Measurements from ENCODE around the gene COL9A3. TPM values are rescaled to one million over a fixed set of nuclear protein-coding genes. Genes with fewer than 3 reads are reported as not detected.

Gene COL9A3
- polyA plus RNA-seq, 3 donors = 13.9 to 30.0 (median 22.4) TPM

DNA sequence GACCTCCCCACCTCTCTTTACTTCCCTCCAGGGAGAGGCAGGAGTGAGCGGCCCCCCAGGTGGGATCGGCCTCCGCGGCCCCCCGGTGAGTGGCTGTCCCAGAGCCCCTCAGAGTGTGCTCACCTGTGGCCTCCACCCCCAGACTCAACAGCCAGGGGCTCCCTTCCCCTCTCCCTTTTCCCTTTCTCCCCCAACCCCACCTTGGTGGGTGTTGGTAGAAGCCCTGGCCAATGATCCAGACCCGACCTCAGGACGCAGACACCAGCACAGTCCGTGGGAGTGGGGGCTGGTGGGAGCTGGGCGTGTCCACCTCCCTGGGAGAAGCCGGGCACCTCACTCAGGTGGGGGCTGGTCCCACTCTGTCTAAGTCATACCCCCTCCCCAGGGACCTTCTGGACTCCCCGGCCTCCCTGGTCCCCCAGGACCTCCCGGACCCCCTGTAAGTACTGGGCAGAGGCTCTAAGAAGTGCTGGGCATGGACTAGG, 4.9 kb downstream of the COL9A3 start:
- DNase-seq = no peak

DNA sequence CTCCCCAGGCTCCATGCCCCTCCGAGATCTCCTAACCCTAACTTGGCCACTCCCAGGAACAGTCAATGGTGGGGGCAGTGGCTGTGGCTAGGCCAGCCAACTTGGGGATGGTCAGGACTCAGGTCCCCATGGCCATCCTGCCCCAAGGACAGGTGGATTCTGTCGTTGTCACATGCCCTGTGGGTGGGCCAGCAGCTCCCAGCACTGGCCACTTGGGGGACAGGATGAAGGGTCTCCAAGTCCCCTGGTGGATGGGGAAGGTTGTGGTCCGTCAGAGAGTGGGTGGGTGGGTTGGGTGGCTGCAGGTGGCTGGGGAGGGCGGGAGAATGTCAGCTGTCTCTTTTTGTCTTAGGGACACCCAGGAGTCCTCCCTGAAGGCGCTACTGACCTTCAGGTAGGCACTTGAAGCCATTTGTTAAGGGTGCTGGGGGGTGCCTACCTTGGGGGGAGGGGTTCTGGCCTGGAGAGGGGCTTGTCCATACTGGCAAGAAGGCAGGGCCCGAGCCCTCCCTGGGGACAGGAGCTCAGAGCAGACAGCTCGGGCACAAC, 5.5 kb downstream of the COL9A3 start:
- DNase-seq = no peak

DNA sequence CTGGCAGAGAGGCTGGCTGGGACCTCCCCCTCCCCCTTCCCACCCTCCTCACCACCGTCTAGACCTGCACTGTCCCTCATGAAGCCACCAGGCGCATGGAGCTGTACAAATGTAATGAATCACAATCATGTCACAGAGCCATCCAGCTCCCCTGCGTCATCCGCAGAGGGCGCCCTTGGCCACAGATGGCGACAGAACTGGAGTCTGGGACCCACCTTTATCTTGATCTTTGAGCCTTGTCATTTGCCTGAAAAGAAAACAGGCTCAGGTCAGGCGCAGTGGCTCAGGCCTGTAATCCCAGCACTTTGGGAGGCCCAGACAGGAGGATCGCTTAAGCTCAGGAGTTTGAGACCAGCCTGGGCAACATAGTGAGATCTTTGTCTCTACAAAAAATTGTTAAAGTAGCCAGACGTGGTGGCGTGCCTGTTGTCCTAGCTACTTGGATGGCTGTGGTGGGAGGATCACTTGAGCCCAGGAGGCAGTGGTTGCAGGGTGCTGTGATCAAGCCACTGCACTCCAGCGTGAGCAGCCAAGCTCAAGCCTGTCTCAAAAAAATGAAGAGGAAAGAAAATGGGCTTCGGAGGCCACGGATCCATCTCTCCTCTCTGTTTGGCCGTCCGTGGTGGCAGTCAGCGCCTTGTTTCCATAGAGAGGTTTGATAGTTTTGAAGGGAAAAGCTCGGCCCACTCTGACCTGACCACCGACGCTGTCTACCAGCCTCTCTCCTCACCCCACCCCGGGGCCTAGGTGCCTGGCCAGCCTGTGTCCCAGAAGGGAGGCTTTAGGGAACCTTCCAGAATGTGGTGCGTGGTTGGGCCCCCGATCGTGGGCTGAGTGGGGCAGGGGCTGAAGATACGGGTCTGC, 6.2 kb downstream of the COL9A3 start:
- no peak for DNase-seq

DNA sequence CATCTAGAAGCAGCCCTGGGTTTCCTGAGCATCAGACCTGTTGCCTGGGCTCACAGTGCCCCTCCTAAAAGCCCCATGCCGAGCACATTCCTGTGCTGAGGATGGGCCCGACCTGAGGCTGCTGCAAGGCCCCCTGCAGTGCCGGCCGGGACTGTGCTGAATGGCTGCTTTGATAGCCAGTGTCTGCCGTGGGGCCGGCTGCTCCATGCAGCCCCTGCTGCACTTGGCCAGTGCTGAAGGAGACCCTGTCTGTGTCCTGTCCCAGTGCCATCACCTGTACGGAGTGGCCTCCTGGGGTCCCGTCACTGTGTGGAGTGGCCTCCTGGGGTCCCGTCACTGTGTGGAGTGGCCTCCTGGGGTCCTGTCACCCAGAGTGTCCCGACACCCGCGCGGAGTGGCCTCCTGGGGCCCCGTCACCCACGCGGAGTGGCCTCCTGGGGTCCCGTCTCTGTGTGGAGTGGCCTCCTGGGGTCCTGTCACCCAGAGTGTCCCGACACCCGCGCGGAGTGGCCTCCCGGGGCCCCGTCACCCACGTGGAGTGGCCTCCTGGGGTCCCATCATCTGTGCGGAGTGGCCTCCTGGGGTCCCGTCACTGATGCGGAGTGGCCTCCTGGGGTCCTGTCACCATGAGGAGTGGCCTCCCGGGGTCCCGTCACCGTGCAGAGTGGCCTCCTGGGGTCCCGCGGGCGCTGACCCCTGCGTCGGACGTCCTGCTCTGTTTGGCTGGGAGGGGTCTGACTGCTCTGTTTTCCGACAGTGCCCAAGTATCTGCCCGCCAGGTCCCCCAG, 7.0 kb downstream of the COL9A3 start:
- DNase-seq = no peak

DNA sequence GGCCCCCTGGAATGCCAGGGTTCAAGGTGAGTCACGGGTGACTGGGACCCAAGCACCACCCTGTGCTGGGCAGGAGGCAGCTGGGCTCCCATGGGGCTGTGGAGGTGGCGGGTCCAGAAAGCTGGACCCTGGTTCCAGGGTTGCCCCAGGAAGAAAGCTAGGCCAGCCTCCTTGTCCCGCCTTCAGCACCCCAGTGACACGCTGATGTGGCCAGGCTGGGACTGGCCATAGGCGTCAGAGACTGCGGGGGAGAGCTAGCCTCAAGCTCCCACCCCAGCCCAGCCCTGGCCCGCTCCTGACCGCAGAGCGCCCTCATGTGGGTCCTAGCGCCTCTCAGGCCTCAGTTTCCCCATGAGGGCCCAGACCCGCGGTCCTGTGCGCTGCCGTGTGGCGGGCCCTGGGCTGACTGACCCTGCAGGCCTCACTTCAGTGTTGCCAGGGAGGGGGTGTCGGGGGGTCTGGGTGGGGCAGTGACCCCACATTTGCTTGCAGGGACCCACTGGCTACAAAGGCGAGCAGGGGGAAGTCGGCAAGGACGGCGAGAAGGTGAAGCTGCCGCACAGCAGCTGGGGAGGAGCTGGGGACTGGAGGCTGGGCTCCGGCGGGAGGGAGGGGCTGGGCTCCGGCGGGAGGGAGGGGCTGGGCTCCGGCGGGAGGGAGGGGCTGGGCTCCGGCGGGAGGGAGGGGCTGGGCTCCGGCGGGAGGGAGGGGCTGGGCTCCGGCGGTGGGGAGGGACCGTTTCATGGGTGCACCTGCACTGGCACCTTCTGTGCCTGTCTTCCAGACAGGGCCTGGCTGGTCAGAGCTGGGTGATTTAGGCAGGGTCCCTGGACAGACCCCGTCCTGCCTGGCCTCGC, 7.9 kb downstream of the COL9A3 start:
- no peak for DNase-seq

DNA sequence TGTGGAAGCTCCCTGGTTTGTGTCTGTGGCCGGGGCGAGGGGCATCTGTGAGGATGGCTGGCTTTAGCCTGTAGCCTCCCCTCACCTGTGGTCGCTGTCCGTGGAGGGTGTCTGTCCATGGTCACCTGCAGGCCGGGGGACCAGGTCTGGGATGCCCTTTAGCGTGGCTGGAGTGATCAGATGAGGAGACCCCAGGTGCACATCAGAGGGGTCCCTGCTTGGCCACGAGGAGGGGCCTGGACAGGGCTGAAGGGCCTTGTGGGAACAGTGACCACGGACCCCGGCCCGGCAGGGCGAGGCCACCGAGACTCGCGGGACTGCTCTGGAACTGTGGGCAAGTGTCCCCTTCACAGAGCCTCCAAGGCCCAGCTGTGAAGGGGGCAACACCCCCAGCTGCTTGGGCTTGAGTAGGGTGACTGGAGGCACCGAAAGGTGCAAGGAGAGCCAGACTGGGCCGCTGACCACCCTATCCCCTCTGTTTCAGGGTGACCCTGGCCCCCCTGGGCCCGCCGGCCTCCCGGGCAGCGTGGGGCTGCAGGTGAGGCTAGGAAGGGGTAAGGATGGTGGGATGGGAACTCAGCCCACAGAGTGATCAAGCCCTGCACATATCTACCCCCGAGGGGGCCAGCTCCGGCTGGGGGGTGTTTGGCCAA, 8.6 kb downstream of the COL9A3 start:
- DNase-seq = no peak

DNA sequence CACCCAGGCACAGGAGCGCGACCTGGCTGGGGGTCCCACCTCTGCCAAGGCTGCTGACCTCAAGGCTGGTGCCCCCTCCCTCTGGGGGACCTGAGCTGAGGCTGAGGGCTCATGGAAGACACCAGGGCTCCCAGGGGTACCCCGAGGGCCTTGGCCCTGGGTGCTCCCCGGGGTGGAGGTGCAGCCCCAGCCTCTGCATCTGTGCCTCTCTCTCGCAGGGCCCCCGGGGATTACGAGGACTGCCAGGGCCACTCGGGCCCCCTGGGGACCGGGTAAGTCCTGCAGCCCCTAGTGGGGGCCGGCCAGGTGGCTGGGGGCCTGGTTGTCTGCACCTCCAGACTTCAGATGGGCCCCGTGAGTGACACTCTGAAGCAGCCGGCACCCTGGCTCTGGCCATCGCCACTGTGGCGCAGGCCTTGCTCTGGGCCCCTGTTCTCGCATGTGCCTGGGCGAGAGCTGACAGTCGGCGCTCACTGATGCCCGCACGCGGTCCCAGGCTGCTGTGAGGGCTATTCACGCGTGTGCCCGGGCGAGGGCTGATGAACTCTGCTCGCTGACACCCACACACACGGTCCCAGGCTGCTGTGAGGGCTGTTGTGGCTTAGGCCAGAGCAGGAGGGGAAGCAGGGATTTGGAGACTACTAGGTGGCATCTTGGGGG, 9.3 kb downstream of the COL9A3 start:
- DNase-seq = no peak

DNA sequence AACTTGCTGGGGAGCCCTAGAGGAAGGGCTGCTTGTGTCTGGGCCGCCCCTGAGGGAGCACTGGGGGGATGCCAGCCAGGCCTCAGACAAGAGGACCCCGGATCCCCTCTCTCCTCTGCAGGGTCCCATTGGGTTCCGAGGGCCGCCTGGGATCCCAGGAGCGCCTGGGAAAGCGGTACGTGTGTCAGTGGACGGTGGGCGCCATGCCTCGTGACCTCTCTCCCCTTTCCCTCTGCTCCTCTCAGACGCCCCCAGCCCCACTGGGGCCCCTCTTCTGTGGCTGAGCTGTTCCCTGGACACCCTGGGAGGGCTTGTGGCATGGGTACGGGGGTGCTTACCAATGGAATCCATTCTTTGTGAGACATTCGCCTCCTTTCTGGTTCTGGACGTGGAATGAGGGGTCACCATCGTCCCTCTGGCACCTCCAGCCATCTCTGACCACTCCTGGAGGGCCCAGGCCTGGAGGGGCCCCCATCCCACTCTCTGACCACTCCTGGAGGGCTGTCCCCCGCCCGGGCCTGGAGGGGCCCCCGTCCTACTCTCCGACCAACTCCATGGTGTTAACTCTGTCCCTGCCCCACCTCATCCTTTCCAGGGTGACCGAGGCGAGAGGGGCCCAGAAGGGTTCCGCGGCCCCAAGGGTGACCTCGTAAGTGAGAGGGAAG, 9.9 kb downstream of the COL9A3 start:
- DNase-seq = no peak

DNA sequence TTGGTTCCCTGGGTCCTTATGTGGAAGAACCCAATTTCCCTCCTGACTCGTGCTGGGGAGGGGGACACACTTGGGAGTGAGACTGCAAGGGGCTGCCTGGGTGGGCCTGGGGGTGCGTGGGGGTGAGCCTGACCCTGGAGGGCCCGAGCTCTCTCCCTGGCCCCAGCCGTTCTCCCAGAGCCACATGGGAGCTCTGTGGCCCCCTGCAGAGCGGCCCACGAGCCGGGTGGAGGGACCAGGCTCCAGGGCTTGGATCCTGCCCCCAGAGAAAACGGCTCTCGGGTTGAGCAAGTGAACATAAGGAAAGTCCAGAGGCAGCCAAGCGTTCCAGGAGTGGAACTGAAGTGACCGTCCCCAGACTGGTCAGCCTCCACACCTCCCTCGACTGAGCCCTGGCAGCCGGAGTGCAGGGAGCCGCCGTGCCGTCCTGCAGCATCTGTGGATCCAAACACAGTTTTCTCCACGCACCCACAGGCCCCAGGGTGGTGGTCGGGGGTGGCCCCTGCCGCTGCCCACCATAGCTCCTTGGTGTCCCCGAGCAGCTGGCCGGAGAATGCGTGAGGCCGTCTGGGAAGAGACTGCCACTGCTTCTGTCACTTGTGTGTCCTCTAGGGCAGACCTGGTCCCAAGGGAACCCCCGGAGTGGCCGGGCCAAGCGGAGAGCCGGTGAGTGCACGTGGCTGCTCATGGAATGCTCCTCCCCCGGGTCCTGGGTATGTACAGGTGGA, 10.6 kb downstream of the COL9A3 start:
- no peak for DNase-seq

DNA sequence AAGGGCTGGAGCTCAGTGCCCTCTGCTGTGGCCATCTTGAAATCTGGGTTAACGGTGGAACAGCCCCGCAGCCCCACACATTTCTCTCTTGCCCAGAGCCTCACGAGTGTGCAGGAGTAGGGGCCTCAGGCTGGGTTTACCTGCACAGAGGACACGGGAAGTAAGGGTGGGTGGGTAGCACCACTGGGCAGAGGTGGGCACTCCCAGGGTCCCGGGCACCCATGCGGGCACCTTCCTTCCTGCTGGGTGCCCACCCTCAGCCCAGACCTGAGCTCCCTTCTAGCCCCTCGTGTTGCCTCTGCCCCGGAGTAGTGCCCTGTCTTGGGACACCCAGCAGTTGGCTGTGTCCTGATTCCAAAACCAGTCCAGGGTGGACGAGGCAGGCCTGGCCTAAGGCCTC, 11.2 kb downstream of the COL9A3 start:
- no peak for DNase-seq

DNA sequence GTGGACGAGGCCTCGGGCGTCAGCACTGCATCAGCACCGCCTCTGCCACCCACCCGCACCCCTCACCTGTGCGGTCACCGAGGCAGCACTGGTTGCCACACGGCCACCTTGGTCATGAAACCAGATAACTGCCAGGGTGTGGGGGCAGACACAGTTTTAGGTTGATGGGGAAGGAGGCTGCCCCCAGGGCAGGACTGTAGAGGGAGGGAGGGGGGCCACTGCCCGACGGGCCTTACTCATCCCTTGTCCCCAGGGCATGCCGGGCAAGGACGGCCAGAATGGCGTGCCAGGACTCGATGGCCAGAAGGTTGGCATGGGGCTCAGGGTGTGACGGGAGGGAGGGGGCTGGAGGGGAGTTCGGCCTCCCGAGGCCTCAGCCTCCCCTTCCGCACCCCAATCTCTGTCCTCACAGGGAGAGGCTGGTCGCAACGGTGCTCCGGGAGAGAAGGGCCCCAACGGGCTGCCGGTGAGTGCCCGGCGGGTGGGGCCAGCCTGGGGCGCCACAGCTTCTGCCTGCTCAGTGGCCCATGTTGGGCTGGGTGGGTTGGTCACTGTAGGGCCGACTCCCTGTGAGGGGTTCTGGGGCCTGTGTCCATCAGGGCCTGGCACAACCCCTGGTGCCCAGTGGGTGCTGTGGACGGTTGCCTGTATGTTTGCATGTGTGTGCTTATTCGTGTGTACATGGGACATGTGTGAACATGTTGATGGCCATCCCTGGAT, 11.8 kb downstream of the COL9A3 start:
- DNase-seq = no peak

DNA sequence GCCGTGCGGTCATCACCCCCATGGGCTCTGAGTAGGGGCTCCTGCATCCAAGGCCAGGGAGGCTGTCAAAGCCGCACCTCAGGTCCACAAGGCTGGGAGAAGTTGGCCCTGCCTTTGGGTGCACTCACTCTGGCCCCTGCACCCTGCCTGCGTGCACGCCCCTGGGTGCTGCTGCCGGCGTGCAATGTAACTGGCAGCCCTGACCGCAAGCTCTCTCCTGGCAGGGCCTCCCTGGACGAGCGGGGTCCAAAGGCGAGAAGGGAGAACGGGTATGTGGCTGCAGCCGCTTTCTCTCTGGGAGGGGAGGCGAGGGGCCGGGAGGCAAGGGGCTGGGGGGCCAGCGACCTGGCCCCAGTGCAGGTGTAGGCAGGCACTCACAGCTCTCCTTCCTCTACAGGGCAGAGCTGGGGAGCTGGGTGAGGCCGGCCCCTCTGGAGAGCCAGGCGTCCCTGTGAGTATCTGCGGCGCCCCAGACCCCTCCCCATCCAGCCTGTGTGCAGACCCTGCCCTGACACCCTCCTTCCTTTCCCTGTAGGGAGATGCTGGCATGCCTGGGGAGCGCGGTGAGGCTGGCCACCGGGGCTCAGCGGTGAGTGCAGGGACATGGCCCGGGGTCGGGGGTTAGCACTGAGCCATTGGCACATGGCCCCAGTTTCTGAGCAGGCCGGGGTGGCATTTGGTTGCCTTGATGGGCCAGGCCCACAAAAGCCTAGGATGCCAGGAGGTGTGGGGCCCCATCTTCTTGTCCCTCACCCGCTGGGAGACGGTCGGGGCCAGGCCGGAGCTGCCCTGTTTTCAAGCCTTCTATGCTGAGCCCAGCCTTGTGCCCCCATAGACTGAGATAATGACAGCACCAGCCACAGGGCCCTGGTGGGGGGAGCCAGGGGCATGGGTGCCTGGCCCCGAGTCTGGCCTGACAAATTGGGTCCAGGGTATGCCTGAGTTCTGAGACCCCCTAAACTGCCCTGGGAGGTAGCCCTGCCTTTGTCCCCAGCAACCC, 12.7 kb downstream of the COL9A3 start:
- no peak for DNase-seq

DNA sequence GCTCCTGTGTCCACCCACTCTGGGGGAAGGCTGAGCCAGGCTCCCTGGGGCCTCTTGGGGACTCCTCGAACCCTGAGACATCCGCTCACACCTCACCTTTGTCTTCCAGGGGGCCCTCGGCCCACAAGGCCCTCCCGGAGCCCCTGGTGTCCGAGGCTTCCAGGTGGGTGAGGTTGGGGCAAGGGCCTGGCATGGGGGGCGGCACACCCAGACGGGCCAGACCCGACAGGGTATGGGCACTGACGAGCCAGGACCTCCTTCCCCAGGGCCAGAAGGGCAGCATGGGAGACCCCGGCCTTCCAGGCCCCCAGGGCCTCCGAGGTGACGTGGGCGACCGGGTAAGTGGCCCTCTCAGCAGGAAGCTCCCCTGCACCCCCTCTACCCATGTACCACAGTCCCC, 13.4 kb downstream of the COL9A3 start:
- no peak for DNase-seq

DNA sequence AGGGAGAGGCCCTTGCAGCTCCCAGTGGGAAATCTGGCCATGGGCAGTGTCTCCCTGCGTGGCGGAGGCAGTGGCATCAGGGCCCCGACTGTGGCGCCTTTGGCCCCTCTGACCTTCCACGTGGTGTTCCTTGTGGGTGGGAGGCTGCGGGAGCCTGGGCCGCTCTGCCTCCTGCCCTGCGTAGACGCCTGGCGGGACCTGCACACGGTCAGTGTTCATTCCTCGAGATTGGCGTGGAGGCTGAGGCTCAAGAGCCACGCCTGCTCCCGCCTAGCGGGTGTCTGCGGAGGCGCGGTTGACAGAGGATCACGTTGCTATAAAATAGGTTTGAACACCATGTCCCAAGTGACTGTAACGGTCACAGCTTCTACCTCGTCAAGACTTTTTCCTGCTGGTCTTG, 14.0 kb downstream of the COL9A3 start:
- no peak for DNase-seq

DNA sequence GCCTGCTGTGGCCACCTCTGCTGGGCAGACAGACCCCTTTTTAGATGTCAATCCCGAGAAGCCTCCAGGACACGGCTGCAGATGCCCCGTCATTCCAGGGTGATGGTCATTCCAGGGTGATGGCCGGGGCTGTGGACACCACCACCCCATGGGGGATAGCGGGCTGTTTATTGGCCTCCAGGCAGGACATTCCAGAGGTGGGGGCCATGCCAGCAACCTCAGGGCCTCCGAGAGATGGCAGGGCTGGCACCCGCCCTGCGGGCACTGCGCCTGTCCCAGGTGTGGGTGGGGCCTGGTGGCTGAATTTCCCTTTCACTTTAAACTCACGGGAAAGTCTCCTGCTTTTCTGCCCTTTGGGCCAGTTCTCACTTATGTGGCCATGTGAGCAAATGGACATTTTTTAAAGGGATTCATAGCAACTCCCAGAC, 14.5 kb downstream of the COL9A3 start:
- no peak for DNase-seq

DNA sequence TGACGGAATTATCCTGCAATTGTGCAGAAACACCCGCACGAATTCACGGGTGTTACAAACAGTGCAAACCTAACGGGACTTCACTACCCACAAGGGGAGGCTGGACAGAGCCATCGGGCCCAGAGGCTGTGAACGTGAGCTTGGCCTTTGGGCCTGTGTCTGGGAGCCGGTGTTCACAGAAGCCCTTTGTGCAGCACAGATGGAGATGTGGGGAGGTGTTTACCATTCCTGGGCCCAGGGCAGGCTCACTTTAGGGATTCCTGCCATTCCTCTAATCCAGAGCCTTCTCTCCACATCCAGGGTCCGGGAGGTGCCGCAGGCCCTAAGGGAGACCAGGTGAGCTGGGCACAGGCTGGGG, 15.0 kb downstream of the COL9A3 start:
- DNase-seq = no peak

DNA sequence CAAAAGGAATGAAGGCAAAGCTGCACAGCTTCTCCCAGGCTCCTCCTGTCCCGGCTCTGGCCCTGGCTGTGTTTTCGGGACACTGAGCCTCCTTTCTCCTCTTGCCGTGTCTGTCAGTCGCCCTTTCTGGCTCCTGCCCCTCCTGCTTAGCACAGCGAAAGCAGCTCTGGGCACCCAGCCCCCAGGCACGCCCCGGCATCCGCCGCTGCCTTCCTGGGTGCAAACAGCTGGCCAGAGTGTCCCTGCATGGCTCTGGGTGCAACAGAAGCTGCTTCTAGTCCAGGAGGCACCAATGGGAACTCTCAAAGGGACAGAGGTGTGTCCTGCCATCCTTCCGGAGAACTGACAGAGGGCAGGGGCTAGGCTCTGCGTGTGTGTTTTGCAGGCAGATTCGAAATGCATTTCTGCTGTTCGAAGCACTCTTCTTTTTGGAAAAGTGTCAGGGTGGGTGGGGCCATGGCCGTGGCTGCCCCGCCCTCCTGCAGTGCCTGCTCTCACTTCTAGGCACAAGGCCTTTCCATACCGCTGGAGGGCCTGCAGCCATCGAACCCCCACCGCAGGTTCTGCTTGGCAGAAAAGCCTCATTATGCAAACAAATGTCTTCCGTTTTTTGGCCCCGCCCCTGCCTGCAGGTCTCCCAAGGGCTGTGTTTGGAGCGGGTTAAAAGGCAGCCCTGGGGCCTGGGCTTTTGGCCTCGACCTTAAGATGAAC, 15.5 kb downstream of the COL9A3 start:
- DNase-seq = no peak

Measured in renal pelvis (tissue), 4 donors.